Measurements from ENCODE around the gene ITGAX.

The ITGAX gene

GRCh38 chr16:31421587-31421986 is 66.6 kb downstream of the ITGAX start:
- no peaks in the 10 kb centered on the region for H3K27me3 ChIP-seq (replicated peaks; ENCODE audit: control insufficient read depth, insufficient read depth, low read length, poor library complexity, severe bottlenecking)
- H3K4me1 ChIP-seq (ENCODE audit: control insufficient read depth, insufficient read depth, low read length, poor library complexity, severe bottlenecking): no peaks in the 10 kb centered on the region
- DNase-seq: peak in 1 of 3 donors; percentile 24
- no peaks in the 10 kb centered on the region for H3K9me3 ChIP-seq (ENCODE audit: control insufficient read depth, low read length)
- H3K4me3 ChIP-seq (ENCODE audit: insufficient read depth, low read depth, low read length, poor library complexity, severe bottlenecking): no peak overlapping the region
- no peaks in the 10 kb centered on the region for H3K36me3 ChIP-seq (ENCODE audit: control insufficient read depth, insufficient read depth, low read length)
- H3K27ac ChIP-seq (ENCODE audit: insufficient read depth, low read length, poor library complexity, severe bottlenecking): no peak overlapping the region

GRCh38 chr16:31423241-31423640 is 68.3 kb downstream of the ITGAX start:
- no peak overlapping the region for H3K4me3 ChIP-seq (ENCODE audit: insufficient read depth, low read depth, low read length, poor library complexity, severe bottlenecking)
- H3K9me3 ChIP-seq (ENCODE audit: control insufficient read depth, low read length): no peaks in the 10 kb centered on the region
- no peaks in the 10 kb centered on the region for H3K27me3 ChIP-seq (replicated peaks; ENCODE audit: control insufficient read depth, insufficient read depth, low read length, poor library complexity, severe bottlenecking)
- no peak overlapping the region for H3K27ac ChIP-seq (ENCODE audit: insufficient read depth, low read length, poor library complexity, severe bottlenecking)
- no peak for DNase-seq
- no peaks in the 10 kb centered on the region for H3K36me3 ChIP-seq (ENCODE audit: control insufficient read depth, insufficient read depth, low read length)
- no peaks in the 10 kb centered on the region for H3K4me1 ChIP-seq (ENCODE audit: control insufficient read depth, insufficient read depth, low read length, poor library complexity, severe bottlenecking)

GRCh38 chr16:31423801-31424200 is 68.8 kb downstream of the ITGAX start:
- Histone ChIP-seq H3K36me3 (ENCODE audit: control insufficient read depth, insufficient read depth, low read length) (no peaks in the 10 kb centered on the region), H3K9me3 (ENCODE audit: control insufficient read depth, low read length) (no peaks in the 10 kb centered on the region), H3K27me3 (replicated peaks; ENCODE audit: control insufficient read depth, insufficient read depth, low read length, poor library complexity, severe bottlenecking) (no peaks in the 10 kb centered on the region), H3K4me1 (ENCODE audit: control insufficient read depth, insufficient read depth, low read length, poor library complexity, severe bottlenecking) (no peaks in the 10 kb centered on the region), H3K4me3 (ENCODE audit: insufficient read depth, low read depth, low read length, poor library complexity, severe bottlenecking) (no peak overlapping the region), H3K27ac (ENCODE audit: insufficient read depth, low read length, poor library complexity, severe bottlenecking) (no peak overlapping the region)
- no peak for DNase-seq

- Histone ChIP-seq H3K9me3 (ENCODE audit: control insufficient read depth, low read length) (no peaks in the 10 kb centered on the region), H3K4me3 (ENCODE audit: insufficient read depth, low read depth, low read length, poor library complexity, severe bottlenecking) (no peak overlapping the region), H3K27me3 (replicated peaks; ENCODE audit: control insufficient read depth, insufficient read depth, low read length, poor library complexity, severe bottlenecking) (no peaks in the 10 kb centered on the region), H3K4me1 (ENCODE audit: control insufficient read depth, insufficient read depth, low read length, poor library complexity, severe bottlenecking) (no peaks in the 10 kb centered on the region), H3K27ac (ENCODE audit: insufficient read depth, low read length, poor library complexity, severe bottlenecking) (no peak overlapping the region), H3K36me3 (ENCODE audit: control insufficient read depth, insufficient read depth, low read length) (no peaks in the 10 kb centered on the region)
- DNase-seq: peak; percentile 21 to 53 (median 49)
Observed at GRCh38 chr16:31427441-31428278, 72.7 kb downstream of the ITGAX start.

- Histone ChIP-seq H3K27ac (ENCODE audit: insufficient read depth, low read length, poor library complexity, severe bottlenecking) (no peak within 1 kb of the TSS), H3K4me3 (ENCODE audit: insufficient read depth, low read depth, low read length, poor library complexity, severe bottlenecking) (no peak within 1 kb of the TSS), H3K4me1 (ENCODE audit: control insufficient read depth, insufficient read depth, low read length, poor library complexity, severe bottlenecking) (no peaks in the 10 kb centered on the region), H3K9me3 (ENCODE audit: control insufficient read depth, low read length) (no peaks in the 10 kb centered on the region), H3K36me3 (ENCODE audit: control insufficient read depth, insufficient read depth, low read length) (no peaks in the 10 kb centered on the region), H3K27me3 (replicated peaks; ENCODE audit: control insufficient read depth, insufficient read depth, low read length, poor library complexity, severe bottlenecking) (no peaks in the 10 kb centered on the region)
- DNase-seq: no peak
Observed at GRCh38 chr16:31428279-31428597, 73.3 kb downstream of the ITGAX start, which contains the start of gene COX6A2. TSS of gene COX6A2 (minus strand) at chr16:31428360. CDS start at chr16:31428325, 35 bp downstream.

GRCh38 chr16:31428638-31429247 is 73.8 kb downstream of the ITGAX start:
- Histone ChIP-seq H3K4me1 (ENCODE audit: control insufficient read depth, insufficient read depth, low read length, poor library complexity, severe bottlenecking) (no peaks in the 10 kb centered on the region), H3K9me3 (ENCODE audit: control insufficient read depth, low read length) (no peaks in the 10 kb centered on the region), H3K27me3 (replicated peaks; ENCODE audit: control insufficient read depth, insufficient read depth, low read length, poor library complexity, severe bottlenecking) (no peaks in the 10 kb centered on the region), H3K27ac (ENCODE audit: insufficient read depth, low read length, poor library complexity, severe bottlenecking) (no peak overlapping the region), H3K4me3 (ENCODE audit: insufficient read depth, low read depth, low read length, poor library complexity, severe bottlenecking) (no peak overlapping the region), H3K36me3 (ENCODE audit: control insufficient read depth, insufficient read depth, low read length) (no peaks in the 10 kb centered on the region)
- no peak for DNase-seq

- DNase-seq: no peak
- Histone ChIP-seq H3K36me3 (ENCODE audit: control insufficient read depth, insufficient read depth, low read length) (no peaks in the 10 kb centered on the region), H3K4me1 (ENCODE audit: control insufficient read depth, insufficient read depth, low read length, poor library complexity, severe bottlenecking) (no peaks in the 10 kb centered on the region), H3K27ac (ENCODE audit: insufficient read depth, low read length, poor library complexity, severe bottlenecking) (no peak overlapping the region), H3K9me3 (ENCODE audit: control insufficient read depth, low read length) (no peaks in the 10 kb centered on the region), H3K4me3 (ENCODE audit: insufficient read depth, low read depth, low read length, poor library complexity, severe bottlenecking) (no peak overlapping the region), H3K27me3 (replicated peaks; ENCODE audit: control insufficient read depth, insufficient read depth, low read length, poor library complexity, severe bottlenecking) (no peaks in the 10 kb centered on the region)
Observed at GRCh38 chr16:31429314-31429713, 74.3 kb downstream of the ITGAX start.

GRCh38 chr16:31429796-31430195 is 74.8 kb downstream of the ITGAX start:
- Histone ChIP-seq H3K9me3 (ENCODE audit: control insufficient read depth, low read length) (no peaks in the 10 kb centered on the region), H3K27me3 (replicated peaks; ENCODE audit: control insufficient read depth, insufficient read depth, low read length, poor library complexity, severe bottlenecking) (no peaks in the 10 kb centered on the region), H3K27ac (ENCODE audit: insufficient read depth, low read length, poor library complexity, severe bottlenecking) (no peak overlapping the region), H3K4me3 (ENCODE audit: insufficient read depth, low read depth, low read length, poor library complexity, severe bottlenecking) (no peak overlapping the region), H3K4me1 (ENCODE audit: control insufficient read depth, insufficient read depth, low read length, poor library complexity, severe bottlenecking) (no peaks in the 10 kb centered on the region), H3K36me3 (ENCODE audit: control insufficient read depth, insufficient read depth, low read length) (no peaks in the 10 kb centered on the region)
- no peak for DNase-seq

GRCh38 chr16:31430380-31431052 is 75.5 kb downstream of the ITGAX start:
- H3K27me3 ChIP-seq (replicated peaks; ENCODE audit: control insufficient read depth, insufficient read depth, low read length, poor library complexity, severe bottlenecking): no peaks in the 10 kb centered on the region
- no peak overlapping the region for H3K27ac ChIP-seq (ENCODE audit: insufficient read depth, low read length, poor library complexity, severe bottlenecking)
- no peaks in the 10 kb centered on the region for H3K9me3 ChIP-seq (ENCODE audit: control insufficient read depth, low read length)
- no peaks in the 10 kb centered on the region for H3K36me3 ChIP-seq (ENCODE audit: control insufficient read depth, insufficient read depth, low read length)
- H3K4me1 ChIP-seq (ENCODE audit: control insufficient read depth, insufficient read depth, low read length, poor library complexity, severe bottlenecking): no peaks in the 10 kb centered on the region
- H3K4me3 ChIP-seq (ENCODE audit: insufficient read depth, low read depth, low read length, poor library complexity, severe bottlenecking): no peak overlapping the region
- DNase-seq: no peak

All from effector memory CD4-positive, alpha-beta T cell (primary cell).